OCI-LY7 (cell line): ENCODE data around the gene C3orf18. TPM values are rescaled to one million over a fixed set of nuclear protein-coding genes. Genes with fewer than 3 reads are reported as not detected.

Experiments
- BruUV-seq: library from RNA; stranded (reverse); fragments of 400-500 nt; replicated peaks from 2 replicates; lab custom pipeline; 2021; lab: Mats Ljungman, UMichigan
- CTCF ChIA-PET: fragments of 300-600 bp; sonication (Branson Sonifier 250); formaldehyde crosslinking; loops from one replicate; lab custom pipeline; 2022; ENCODE audit warnings: antibody characterized with exemption; ENCODE audit not compliant: unreplicated experiment; lab: Charles Lee
- POLR2A ChIA-PET: fragments of 300-600 bp; sonication (Branson Sonifier 250); formaldehyde crosslinking; loops from one replicate; lab custom pipeline; 2022; ENCODE audit warnings: antibody characterized with exemption; lab: Charles Lee
- DNase-seq: peaks from one replicate; pipeline ENCODE4 v3.0.0-alpha.2; 2015; ENCODE audit warnings: low spot score
- H2AFZ ChIP-seq: fragments of 200-600 bp; sonication (generic), shearing (Covaris generic); 2 replicates; pipeline ENCODE4 v1.6.1; 2014; ENCODE audit warnings: mild to moderate bottlenecking, antibody characterized with exemption, low read length, moderate library complexity
- H3K27ac ChIP-seq: fragments of 200-600 bp; sonication (generic); 2 replicates; pipeline ENCODE4 v1.5.1; 2014; ENCODE audit warnings: mixed run types, low read depth, mild to moderate bottlenecking, moderate library complexity, low read length, inconsistent platforms; ENCODE audit not compliant: poor library complexity, severe bottlenecking
- H3K36me3 ChIP-seq: fragments of 200-600 bp; sonication (generic); 2 replicates; pipeline ENCODE4 v1.6.1; 2014; ENCODE audit warnings: mild to moderate bottlenecking, antibody characterized with exemption, low read length, moderate library complexity, mixed read lengths; ENCODE audit not compliant: insufficient read depth
- H3K4me1 ChIP-seq: fragments of 200-600 bp; sonication (generic); 2 replicates; pipeline ENCODE4 v1.5.1; 2014; ENCODE audit warnings: mild to moderate bottlenecking, low read length; ENCODE audit not compliant: insufficient read depth, poor library complexity, severe bottlenecking
- H3K4me2 ChIP-seq: fragments of 200-600 bp; sonication (generic); 2 replicates; pipeline ENCODE4 v1.6.1; 2014; ENCODE audit warnings: mild to moderate bottlenecking, low read length
- H3K4me3 ChIP-seq: fragments of 200-600 bp; sonication (generic); 2 replicates; pipeline ENCODE4 v1.5.1; 2014; ENCODE audit warnings: mild to moderate bottlenecking, low read depth, low read length; ENCODE audit not compliant: poor library complexity, severe bottlenecking
- H3K79me2 ChIP-seq: fragments of 200-600 bp; sonication (generic); 2 replicates; pipeline ENCODE4 v1.6.1; 2016; ENCODE audit warnings: low read depth, mild to moderate bottlenecking, low read length, moderate library complexity, mixed read lengths; ENCODE audit not compliant: insufficient read depth
- H3K9me2 ChIP-seq: fragments of 200-600 bp; sonication (generic); 2 replicates; pipeline ENCODE4 v1.6.1; 2016; ENCODE audit warnings: mild to moderate bottlenecking, low read length, mixed read lengths; ENCODE audit not compliant: insufficient read depth
- H3K9me3 ChIP-seq: fragments of 200-600 bp; sonication (generic); 2 replicates; pipeline ENCODE4 v1.6.1; 2014; ENCODE audit warnings: mild to moderate bottlenecking, mixed run types, low read length, mixed read lengths
- H4K20me1 ChIP-seq: fragments of 200-600 bp; sonication (generic); 2 replicates; pipeline ENCODE4 v1.6.1; 2014; ENCODE audit warnings: mild to moderate bottlenecking, antibody characterized with exemption, low read length, moderate library complexity, mixed read lengths; ENCODE audit not compliant: insufficient read depth
- EZH2phosphoT487 ChIP-seq: fragments of 200-600 bp; sonication (generic); IDR thresholded peaks from 2 replicates; pipeline ENCODE4 v1.6.1; 2018; ENCODE audit warnings: low read depth, borderline replicate concordance, mild to moderate bottlenecking, mixed run types, antibody characterized with exemption, low read length, moderate library complexity, mixed read lengths
- intact Hi-C: fragments of 100-400 bp; cut with micrococcal nuclease; formaldehyde crosslinking; loops from one replicate; pipeline ENCODE4 v1.10.0; 2022; ENCODE audit not compliant: unreplicated experiment
- total RNA-seq, 2 experiments: library from RNA; depleted of rRNA in 1 of 2; stranded (reverse); fragments of >200 nt in 1 of 2; shearing (Covaris generic) in 1 of 2; gene quantifications; 2 replicates each; pipeline ENCODE4 v1.2.3, GENCODE V29; 2014 to 2022
- TF ChIP-seq, protein P1 (sequence below): fragments of 200-600 bp; sonication (generic); conservative IDR thresholded peaks from 2 replicates; pipeline ENCODE4 v1.5.1; 2014; ENCODE audit warnings: mild to moderate bottlenecking, antibody characterized with exemption, low read length, moderate library complexity, mixed read lengths

The C3orf18 gene
- total RNA-seq, 2 experiments from 2014 or later, result 8.0 to 9.5 TPM

DNA sequence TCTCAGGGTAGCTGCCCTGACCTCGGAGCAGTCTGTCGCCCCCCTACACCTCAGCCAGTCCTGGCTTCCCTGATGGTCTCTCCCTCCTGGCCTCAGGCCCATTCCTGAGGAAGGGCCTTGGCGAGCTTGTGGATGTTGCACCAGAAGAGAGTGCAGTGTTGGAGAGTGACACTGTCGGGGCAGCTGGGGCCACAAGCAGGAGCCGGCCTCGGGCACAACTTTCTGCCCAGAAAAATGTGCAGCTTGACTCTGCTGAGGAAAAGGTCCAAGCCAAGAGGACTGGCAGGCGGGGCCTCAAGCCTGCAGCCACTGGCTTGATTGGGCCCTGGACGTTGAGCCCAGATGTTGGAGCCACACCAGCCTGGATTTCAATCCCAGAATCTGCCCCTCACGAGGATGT, 14.5 kb upstream of the C3orf18 start:
- Histone ChIP-seq H3K36me3 (no peaks in the 10 kb centered on the region), H3K4me2 (no peak overlapping the region), H3K79me2 (no peaks in the 10 kb centered on the region), H2AFZ (no peak overlapping the region), H3K27ac (no peak overlapping the region), H3K9me2 (no peaks in the 10 kb centered on the region), H3K4me3 (no peak overlapping the region), H3K4me1 (no peaks in the 10 kb centered on the region), H4K20me1 (no peaks in the 10 kb centered on the region), H3K9me3 (no peaks in the 10 kb centered on the region)
- no peak for TF ChIP-seq EZH2phosphoT487
- TF ChIP-seq, protein P1, sequence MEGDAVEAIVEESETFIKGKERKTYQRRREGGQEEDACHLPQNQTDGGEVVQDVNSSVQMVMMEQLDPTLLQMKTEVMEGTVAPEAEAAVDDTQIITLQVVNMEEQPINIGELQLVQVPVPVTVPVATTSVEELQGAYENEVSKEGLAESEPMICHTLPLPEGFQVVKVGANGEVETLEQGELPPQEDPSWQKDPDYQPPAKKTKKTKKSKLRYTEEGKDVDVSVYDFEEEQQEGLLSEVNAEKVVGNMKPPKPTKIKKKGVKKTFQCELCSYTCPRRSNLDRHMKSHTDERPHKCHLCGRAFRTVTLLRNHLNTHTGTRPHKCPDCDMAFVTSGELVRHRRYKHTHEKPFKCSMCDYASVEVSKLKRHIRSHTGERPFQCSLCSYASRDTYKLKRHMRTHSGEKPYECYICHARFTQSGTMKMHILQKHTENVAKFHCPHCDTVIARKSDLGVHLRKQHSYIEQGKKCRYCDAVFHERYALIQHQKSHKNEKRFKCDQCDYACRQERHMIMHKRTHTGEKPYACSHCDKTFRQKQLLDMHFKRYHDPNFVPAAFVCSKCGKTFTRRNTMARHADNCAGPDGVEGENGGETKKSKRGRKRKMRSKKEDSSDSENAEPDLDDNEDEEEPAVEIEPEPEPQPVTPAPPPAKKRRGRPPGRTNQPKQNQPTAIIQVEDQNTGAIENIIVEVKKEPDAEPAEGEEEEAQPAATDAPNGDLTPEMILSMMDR, result no peak
- ChIA-PET CTCF (no interaction called here), POLR2A (no interaction called here)
- DNase-seq, result no peak
- no TSS peak for BruUV-seq
- intact Hi-C loops, result no loop called here

DNA sequence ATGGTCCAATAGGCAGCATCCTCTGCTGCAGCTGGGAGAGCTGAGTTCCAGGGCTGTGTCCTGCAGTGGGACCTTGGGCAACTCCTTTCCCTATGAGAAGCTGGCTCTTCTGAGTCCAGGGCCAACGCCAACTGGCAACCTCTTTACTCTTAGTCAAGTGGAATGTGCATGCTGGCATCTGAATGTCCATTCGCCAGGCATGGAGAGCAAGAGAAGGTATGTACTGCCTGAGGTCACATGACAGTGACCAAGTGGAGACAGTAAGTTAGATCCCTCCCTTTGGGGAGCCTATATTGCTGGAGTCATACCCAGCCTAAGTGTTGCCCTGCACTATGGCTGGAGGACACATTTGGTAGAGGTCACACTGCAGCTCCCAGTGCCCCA, 13.9 kb upstream of the C3orf18 start:
- DNase-seq, result no peak
- intact Hi-C loops, result no loop called here
- H3K9me2 ChIP-seq, result no peaks in the 10 kb centered on the region
- H3K79me2 ChIP-seq, result no peaks in the 10 kb centered on the region
- CTCF ChIA-PET, result no interaction called here
- H3K4me2 ChIP-seq, result no peak overlapping the region
- BruUV-seq, result no TSS peak
- no peaks in the 10 kb centered on the region for H3K4me1 ChIP-seq
- TF ChIP-seq, protein P1, result no peak
- no peak for TF ChIP-seq EZH2phosphoT487
- H4K20me1 ChIP-seq, result no peaks in the 10 kb centered on the region
- H2AFZ ChIP-seq, result no peak overlapping the region
- POLR2A ChIA-PET, result interaction anchor here (1.1 kb wide), 1 partner anchor 13 kb away, joined by 3 read pairs; no protein-coding TSS in a partner anchor
- H3K4me3 ChIP-seq, result no peak overlapping the region
- H3K9me3 ChIP-seq, result no peaks in the 10 kb centered on the region
- no peaks in the 10 kb centered on the region for H3K36me3 ChIP-seq
- no peak overlapping the region for H3K27ac ChIP-seq

DNA sequence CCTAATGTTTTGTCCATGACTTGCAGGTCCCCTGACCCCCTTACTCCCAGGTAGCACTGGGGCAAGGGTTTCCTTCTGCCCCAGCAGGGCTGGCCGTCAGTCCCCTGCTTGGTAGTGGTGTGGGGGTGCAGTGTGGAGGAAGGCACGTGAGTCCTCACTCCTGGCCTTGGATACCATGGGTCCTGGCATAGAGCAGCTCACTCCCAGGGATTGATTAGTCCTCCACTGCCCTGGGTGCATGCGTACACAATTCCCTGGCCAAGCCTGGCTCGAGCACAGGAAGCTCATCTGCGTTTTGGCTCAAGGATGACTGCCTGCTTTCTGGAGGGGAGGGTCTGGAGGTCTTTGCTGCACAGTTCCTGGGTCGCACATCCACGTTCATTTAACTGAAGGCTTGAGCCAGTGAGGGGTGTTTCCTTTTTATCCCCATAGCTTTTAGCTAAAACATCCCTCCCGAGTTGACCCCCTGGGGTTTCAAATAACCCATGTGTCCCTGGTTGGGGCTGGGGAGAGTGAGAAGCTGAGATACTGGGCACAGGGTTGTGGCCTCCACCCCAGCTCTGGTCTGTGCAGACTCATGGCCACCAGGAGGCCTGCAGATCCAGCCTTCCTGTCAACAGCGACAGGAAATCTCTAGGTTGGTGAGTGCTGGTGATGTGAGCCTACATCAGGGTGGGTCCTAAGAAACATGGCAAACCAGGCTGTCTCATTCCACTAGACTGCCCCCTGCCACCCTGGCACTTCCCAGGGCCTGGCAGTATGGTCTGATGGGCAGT, 13.3 kb upstream of the C3orf18 start:
- no peak for TF ChIP-seq EZH2phosphoT487
- TF ChIP-seq, protein P1, result no peak
- POLR2A ChIA-PET, result interaction anchor here (1.1 kb wide), 1 partner anchor 12 kb away, joined by 3 read pairs; no protein-coding TSS in a partner anchor
- DNase-seq, result no peak
- no peak overlapping the region for H3K27ac ChIP-seq
- H3K79me2 ChIP-seq, result no peaks in the 10 kb centered on the region
- H3K4me1 ChIP-seq, result no peaks in the 10 kb centered on the region
- H3K9me3 ChIP-seq, result no peaks in the 10 kb centered on the region
- no peaks in the 10 kb centered on the region for H4K20me1 ChIP-seq
- no peak overlapping the region for H3K4me3 ChIP-seq
- CTCF ChIA-PET, result no interaction called here
- H3K36me3 ChIP-seq, result no peaks in the 10 kb centered on the region
- no TSS peak for BruUV-seq
- H2AFZ ChIP-seq, result no peak overlapping the region
- H3K9me2 ChIP-seq, result no peaks in the 10 kb centered on the region
- intact Hi-C loops, result no loop called here
- no peak overlapping the region for H3K4me2 ChIP-seq
